HG03558 (cell line): ENCODE data around the gene PTBP1.
"Not testable (repeated sequence)": the region's sequence is repeated elsewhere in the genome, so short reads cannot be mapped to it uniquely, and the experiment has no call there.

Source experiments
- ATAC-seq: cut with Tn5 transposase; IDR thresholded peaks from one replicate; pipeline ENCODE4 v1.9.1; 2021; ENCODE audit warnings: moderate number of reproducible peaks; ENCODE audit not compliant: unreplicated experiment; ENCODE audit errors: extremely low read depth

Gene PTBP1

GRCh38 chr19:807627-808422 is 10.6 kb downstream of the PTBP1 start:
- ATAC-seq, result no peak

- ATAC-seq, result no peak
Observed at GRCh38 chr19:808423-808775, 11.1 kb downstream of the PTBP1 start.

GRCh38 chr19:810077-810855 is 13.0 kb downstream of the PTBP1 start:
- no peak for ATAC-seq

GRCh38 chr19:810883-811489 is 13.7 kb downstream of the PTBP1 start:
- no peak for ATAC-seq

- ATAC-seq, result no peak
Observed at GRCh38 chr19:811506-812048, 14.3 kb downstream of the PTBP1 start.

- ATAC-seq, result no peak
Observed at GRCh38 chr19:812049-812746, 14.9 kb downstream of the PTBP1 start.

GRCh38 chr19:812747-813218 is 15.5 kb downstream of the PTBP1 start:
- ATAC-seq, result no peak

GRCh38 chr19:813219-814151 is 16.2 kb downstream of the PTBP1 start:
- no peak for ATAC-seq

- no peak for ATAC-seq
Observed at GRCh38 chr19:814152-815078, 17.2 kb downstream of the PTBP1 start.

GRCh38 chr19:815079-815774 is 18.0 kb downstream of the PTBP1 start:
- no peak for ATAC-seq

GRCh38 chr19:815775-816499 is 18.7 kb downstream of the PTBP1 start:
- no peak for ATAC-seq

GRCh38 chr19:816500-816857 is 19.2 kb downstream of the PTBP1 start:
- ATAC-seq, result no peak

GRCh38 chr19:820212-820611 is 23.0 kb downstream of the PTBP1 start:
- ATAC-seq, result not testable (repeated sequence)

- ATAC-seq, result no peak
Observed at GRCh38 chr19:821231-821824, 24.1 kb downstream of the PTBP1 start.

GRCh38 chr19:821825-822503 is 24.7 kb downstream of the PTBP1 start, which contains the start of gene PLPPR3:
TSS of gene PLPPR3 (minus strand) at chr19:821955. CDS start at chr19:821559, 396 bp downstream.
- ATAC-seq, result no peak

GRCh38 chr19:823565-824121 is 26.4 kb downstream of the PTBP1 start:
- no peak for ATAC-seq
